IMR-90 (cell line): ENCODE data around the gene CEP78. TPM values are rescaled to one million over a fixed set of nuclear protein-coding genes. Genes with fewer than 3 reads are reported as not detected.

ENCODE experiments used
- ATAC-seq: fragments of 200-7000 bp; cut with Tn5 transposase; 2 replicates; pipeline ENCODE4 v1.9.1; 2020; ENCODE audit warnings: low read depth, mild to moderate bottlenecking, moderate library complexity
- BruUV-seq: library from RNA; stranded (reverse); fragments of 400-500 nt; replicated peaks from 2 replicates; lab custom pipeline; 2021; lab: Mats Ljungman, UMichigan
- CTCF ChIA-PET: fragments of 300-600 bp; formaldehyde crosslinking; extraction: SDS; loops from one replicate; lab custom pipeline; 2021; ENCODE audit warnings: antibody characterized with exemption; lab: Yijun Ruan, JAX
- POLR2A ChIA-PET: fragments of 300-600 bp; sonication (Branson Sonifier 250); formaldehyde crosslinking; loops from one replicate; lab custom pipeline; 2022; ENCODE audit warnings: antibody characterized with exemption; ENCODE audit not compliant: unreplicated experiment; lab: Charles Lee
- DNase-seq: peaks from one replicate; pipeline ENCODE4 v3.0.0; 2013
- H2AFZ ChIP-seq: replicated peaks from 2 replicates; pipeline ENCODE3; 2013; ENCODE audit warnings: low read length, mild to moderate bottlenecking; ENCODE audit not compliant: poor library complexity
- H2AK5ac ChIP-seq: 2 replicates; pipeline ENCODE4 v1.6.1; 2013; ENCODE audit warnings: low read depth, low read length, inconsistent platforms
- H2AK9ac ChIP-seq: replicated peaks from 2 replicates; pipeline ENCODE3; 2013; ENCODE audit warnings: mild to moderate bottlenecking, low read depth, low read length, moderate library complexity; ENCODE audit not compliant: poor library complexity
- H2BK120ac ChIP-seq: 2 replicates; pipeline ENCODE4 v1.6.1; 2013; ENCODE audit warnings: low read depth, low read length, inconsistent platforms
- H2BK15ac ChIP-seq: 3 replicates; pipeline ENCODE4 v1.6.1; 2013; ENCODE audit warnings: low read depth, low read length, inconsistent platforms
- H2BK20ac ChIP-seq: 2 replicates; pipeline ENCODE4 v1.6.1; 2013; ENCODE audit warnings: low read depth, mild to moderate bottlenecking, inconsistent platforms, low read length, moderate library complexity
- H2BK5ac ChIP-seq: 2 replicates; pipeline ENCODE4 v1.6.1; 2013; ENCODE audit warnings: mild to moderate bottlenecking, low read depth, low read length, inconsistent platforms; ENCODE audit not compliant: poor library complexity, severe bottlenecking
- H3K14ac ChIP-seq: replicated peaks from 2 replicates; pipeline ENCODE4 v1.6.1; 2013; ENCODE audit warnings: low read depth, low read length, inconsistent platforms
- H3K18ac ChIP-seq: 2 replicates; pipeline ENCODE4 v1.6.1; 2013; ENCODE audit warnings: low read depth, low read length, control low read depth
- H3K23ac ChIP-seq: 2 replicates; pipeline ENCODE4 v1.6.1; 2013; ENCODE audit warnings: low read depth, low read length, inconsistent platforms
- H3K27ac ChIP-seq: 2 replicates; pipeline ENCODE4 v1.5.1; 2013; ENCODE audit warnings: mild to moderate bottlenecking, control low read depth, low read length; ENCODE audit not compliant: insufficient read depth
- H3K27me3 ChIP-seq: 2 replicates; pipeline ENCODE4 v1.6.1; 2013; ENCODE audit warnings: low read length; ENCODE audit not compliant: control insufficient read depth, insufficient read depth
- H3K36me3 ChIP-seq: 2 replicates; pipeline ENCODE4 v1.6.1; 2013; ENCODE audit warnings: low read length, mixed read lengths; ENCODE audit not compliant: control insufficient read depth, insufficient read depth
- H3K4ac ChIP-seq: 2 replicates; pipeline ENCODE4 v1.6.1; 2013; ENCODE audit warnings: low read depth, low read length, inconsistent platforms
- H3K4me1 ChIP-seq: 2 replicates; pipeline ENCODE4 v1.6.1; 2013; ENCODE audit warnings: low read length, mixed read lengths; ENCODE audit not compliant: control insufficient read depth, insufficient read depth
- H3K4me2 ChIP-seq: 2 replicates; pipeline ENCODE4 v1.6.1; 2013; ENCODE audit warnings: low read depth, mild to moderate bottlenecking, control low read depth, low read length, moderate library complexity
- H3K4me3 ChIP-seq: 2 replicates; pipeline ENCODE4 v1.5.1; 2013; ENCODE audit warnings: low read depth, mild to moderate bottlenecking, control low read depth, low read length, moderate library complexity; ENCODE audit not compliant: insufficient read depth
- H3K56ac ChIP-seq: 2 replicates; pipeline ENCODE4 v1.6.1; 2013; ENCODE audit warnings: low read length, inconsistent platforms; ENCODE audit not compliant: insufficient read depth; ENCODE audit errors: extremely low read depth
- H3K79me1 ChIP-seq, 2 experiments: 2 replicates each; pipeline ENCODE4 v1.6.1; 2013; ENCODE audit warnings: low read length in 2 of 2, inconsistent platforms in 1 of 2, low read depth in 1 of 2
- H3K9ac ChIP-seq: 2 replicates; pipeline ENCODE4 v1.6.1; 2013; ENCODE audit warnings: low read depth, low read length, control low read depth
- H3K9me1 ChIP-seq: 2 replicates; pipeline ENCODE4 v1.6.1; 2013; ENCODE audit warnings: low read length, inconsistent platforms; ENCODE audit not compliant: insufficient read depth
- H3K9me3 ChIP-seq: 2 replicates; pipeline ENCODE4 v1.6.1; 2013; ENCODE audit warnings: low read length; ENCODE audit not compliant: control insufficient read depth, insufficient read depth
- H4K20me1 ChIP-seq: 2 replicates; pipeline ENCODE4 v1.6.1; 2013; ENCODE audit warnings: low read length, inconsistent platforms; ENCODE audit not compliant: insufficient read depth
- H4K5ac ChIP-seq: 2 replicates; pipeline ENCODE4 v1.6.1; 2013; ENCODE audit warnings: mild to moderate bottlenecking, low read depth, low read length, control low read depth
- H4K8ac ChIP-seq, 2 experiments: 2 replicates each; pipeline ENCODE4 v1.6.1; 2013; ENCODE audit warnings: low read depth in 2 of 2, low read length in 2 of 2, control low read depth in 1 of 2, inconsistent platforms in 1 of 2
- H4K91ac ChIP-seq: 2 replicates; pipeline ENCODE4 v1.6.1; 2013; ENCODE audit warnings: low read depth, low read length, inconsistent platforms; ENCODE audit not compliant: insufficient read depth
- BHLHE40 ChIP-seq: fragments of 150-350 bp; IDR thresholded peaks from 2 replicates; pipeline ENCODE4 v1.6.1; 2016; ENCODE audit warnings: mild to moderate bottlenecking, low read depth, low read length
- CEBPB ChIP-seq: IDR thresholded peaks from 2 replicates; pipeline ENCODE4 v1.6.1; 2012; ENCODE audit warnings: low read depth, low read length, improper control_type of control experiment
- ELK1 ChIP-seq: fragments of 150-350 bp; IDR thresholded peaks from 2 replicates; pipeline ENCODE4 v1.6.1; 2016; ENCODE audit warnings: low read depth, mild to moderate bottlenecking, low read length, moderate library complexity, borderline replicate concordance
- FOS ChIP-seq: fragments of 150-350 bp; IDR thresholded peaks from 2 replicates; pipeline ENCODE4 v1.6.1; 2016; ENCODE audit warnings: low read depth, low read length
- MAFK ChIP-seq: IDR thresholded peaks from 2 replicates; pipeline ENCODE4 v1.6.1; 2012; ENCODE audit warnings: low read depth, low read length, improper control_type of control experiment
- MAZ ChIP-seq: IDR thresholded peaks from 2 replicates; pipeline ENCODE4 v1.6.1; 2012; ENCODE audit warnings: low read depth, mild to moderate bottlenecking, low read length, improper control_type of control experiment, moderate library complexity, borderline replicate concordance
- MXI1 ChIP-seq: IDR thresholded peaks from 2 replicates; pipeline ENCODE4 v1.6.1; 2012; ENCODE audit warnings: low read depth, mild to moderate bottlenecking, low read length, moderate library complexity, borderline replicate concordance
- NFE2L2 ChIP-seq: fragments of 150-350 bp; IDR thresholded peaks from 2 replicates; pipeline ENCODE4 v1.6.1; 2016; ENCODE audit warnings: low read depth, mild to moderate bottlenecking, low read length
- POLR2A ChIP-seq: IDR thresholded peaks from 2 replicates; pipeline ENCODE4 v1.6.1; 2012; ENCODE audit warnings: mild to moderate bottlenecking, low read depth, low read length
- RAD21 ChIP-seq: IDR thresholded peaks from 2 replicates; pipeline ENCODE4 v1.6.1; 2012; ENCODE audit warnings: low read length, improper control_type of control experiment
- RCOR1 ChIP-seq: IDR thresholded peaks from 2 replicates; pipeline ENCODE4 v1.6.1; 2012; ENCODE audit warnings: mild to moderate bottlenecking, low read length, improper control_type of control experiment; ENCODE audit not compliant: insufficient replicate concordance
- RFX5 ChIP-seq: IDR thresholded peaks from 2 replicates; pipeline ENCODE4 v1.8.0; 2012; ENCODE audit warnings: low read depth, mild to moderate bottlenecking, low read length, moderate library complexity
- WGBS, 2 experiments: methylation state at CpG; one replicate each; pipeline versions ENCODE4 v1.1.5 to v1.1.7; 2013; ENCODE audit warnings: missing lambda C conversion rate in 2 of 2; ENCODE audit not compliant: insufficient read length in 1 of 2; ENCODE audit errors: extremely low coverage in 2 of 2; 5-methylcytosine and 5-hydroxymethylcytosine counted together
- dilution Hi-C: fragments of 300-500 bp; cut with HindIII; formaldehyde crosslinking; loops from one replicate; pipeline ENCODE4 v1.14.3; 2018; ENCODE audit warnings: low sequenced_read_pairs; ENCODE audit not compliant: unreplicated experiment
- in situ Hi-C: fragments of 300-500 bp; cut with MboI; formaldehyde crosslinking; loops from 3 replicates; pipeline ENCODE4 v1.14.3; 2019; ENCODE audit warnings: low sequenced_read_pairs, inconsistent platforms, mixed read lengths
- intact Hi-C: fragments of 100-400 bp; cut with micrococcal nuclease; formaldehyde crosslinking; loops from 2 replicates; pipeline ENCODE4 v1.10.0; 2022
- polyA plus RNA-seq, 3 experiments: library from polyadenylated mRNA; depleted of rRNA; stranded (reverse); fragments of >200 nt; gene quantifications; 2 replicates each; pipeline ENCODE4 v1.2.3, GENCODE V29; 2012; ENCODE audit warnings: low replicate concordance in 1 of 3
- total RNA-seq: library from RNA; depleted of rRNA; stranded (reverse); fragments of >200 nt; gene quantifications from 2 replicates; pipeline ENCODE4 v1.2.3, GENCODE V29; 2012
- TF ChIP-seq, protein P1 (sequence below): fragments of 150-350 bp; IDR thresholded peaks from 2 replicates; pipeline ENCODE4 v1.6.1; 2017; ENCODE audit warnings: mild to moderate bottlenecking, antibody characterized with exemption, low read length, low read depth
- TF ChIP-seq, protein P2 (sequence below): conservative IDR thresholded peaks from 2 replicates; pipeline ENCODE4 v1.5.1; 2012; ENCODE audit warnings: mild to moderate bottlenecking, low read depth, low read length, improper control_type of control experiment

Gene CEP78
- total and polyA plus RNA-seq, 2 of the 4 experiments (the other 2 are of a cell fraction), result 9.2 to 18.3 TPM

DNA sequence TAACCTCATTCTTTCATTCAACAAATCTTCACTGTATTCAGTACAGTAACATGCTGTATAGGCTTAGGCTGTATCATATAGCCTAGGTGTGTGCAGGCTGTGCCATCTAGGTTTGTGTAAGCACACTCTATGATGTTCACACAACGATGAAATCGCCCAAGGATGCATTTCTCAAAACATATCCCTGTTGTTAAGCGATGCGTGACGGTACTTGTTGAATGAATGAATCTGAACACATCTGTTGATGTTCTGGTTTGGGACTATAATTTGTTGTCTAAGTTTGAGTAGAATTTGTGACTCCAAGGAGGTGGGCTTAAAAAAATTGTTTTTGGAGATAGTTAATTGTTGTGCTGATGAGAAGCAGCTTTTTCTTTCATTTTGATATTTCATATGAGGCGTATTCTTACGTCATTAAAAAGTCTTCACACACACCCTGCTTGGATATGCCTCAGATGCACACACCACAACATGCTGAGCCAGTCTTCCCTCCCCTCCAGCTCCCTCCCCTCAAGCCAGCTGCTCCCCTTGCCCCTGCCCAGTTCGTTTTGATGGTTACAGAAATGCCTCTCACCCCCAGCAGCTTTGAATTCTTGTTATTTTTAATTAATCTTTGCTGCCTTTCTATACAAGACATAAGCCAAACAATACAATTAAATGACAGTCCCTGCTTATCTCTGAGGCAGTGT lies 55.5 kb downstream of the CEP78 start:
- in situ Hi-C loops, result no loop called here

More for the DNA sequence above, 55.5 kb downstream of the CEP78 start:
- DNase-seq (no peak), ATAC-seq (no peak)
- Histone ChIP-seq H2AK5ac (no peak overlapping the region), H3K4me3 (no peak overlapping the region), H4K5ac (no peak overlapping the region), H3K27ac (no peak overlapping the region), H3K23ac (no peak overlapping the region), H3K9me3 (no peaks in the 10 kb centered on the region), H3K27me3 (no peaks in the 10 kb centered on the region), H4K91ac (no peak overlapping the region), H2AK9ac (no peak overlapping the region), H3K4ac (no peak overlapping the region), H3K36me3 (no peaks in the 10 kb centered on the region), H3K79me1 (no peaks in the 10 kb centered on the region), H3K9me1 (no peaks in the 10 kb centered on the region), H3K14ac (no peak overlapping the region), H3K18ac (no peak overlapping the region), H2BK20ac (no peak overlapping the region), H2BK120ac (no peak overlapping the region), H3K9ac (no peak overlapping the region), H3K4me1 (peaks cover 3% of the 10 kb centered on the region; the same call in 1 of the 2 replicates), H4K20me1 (no peaks in the 10 kb centered on the region), H4K8ac (no peak overlapping the region), H2AFZ (no peak overlapping the region), H2BK5ac (no peak overlapping the region), H3K56ac (no peak overlapping the region), H2BK15ac (no peak overlapping the region), H3K4me2 (peak overlapping the region; percentile 27; the same call in 1 of the 2 replicates)
- WGBS, 2 experiments, result 0% methylated on average over 1 of the region's 8 CpGs; no CpG with 5 or more reads in 1 of the 2 experiments
- TF ChIP-seq BHLHE40 (no peak), RAD21 (no peak), MXI1 (no peak), FOS (no peak), CEBPB (no peak), MAZ (no peak), ELK1 (no peak), NFE2L2 (no peak), RCOR1 (no peak), POLR2A (no peak), MAFK (no peak), RFX5 (no peak)
- TF ChIP-seq, protein P1, sequence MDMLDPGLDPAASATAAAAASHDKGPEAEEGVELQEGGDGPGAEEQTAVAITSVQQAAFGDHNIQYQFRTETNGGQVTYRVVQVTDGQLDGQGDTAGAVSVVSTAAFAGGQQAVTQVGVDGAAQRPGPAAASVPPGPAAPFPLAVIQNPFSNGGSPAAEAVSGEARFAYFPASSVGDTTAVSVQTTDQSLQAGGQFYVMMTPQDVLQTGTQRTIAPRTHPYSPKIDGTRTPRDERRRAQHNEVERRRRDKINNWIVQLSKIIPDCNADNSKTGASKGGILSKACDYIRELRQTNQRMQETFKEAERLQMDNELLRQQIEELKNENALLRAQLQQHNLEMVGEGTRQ, result no peak
- TF ChIP-seq, protein P2, sequence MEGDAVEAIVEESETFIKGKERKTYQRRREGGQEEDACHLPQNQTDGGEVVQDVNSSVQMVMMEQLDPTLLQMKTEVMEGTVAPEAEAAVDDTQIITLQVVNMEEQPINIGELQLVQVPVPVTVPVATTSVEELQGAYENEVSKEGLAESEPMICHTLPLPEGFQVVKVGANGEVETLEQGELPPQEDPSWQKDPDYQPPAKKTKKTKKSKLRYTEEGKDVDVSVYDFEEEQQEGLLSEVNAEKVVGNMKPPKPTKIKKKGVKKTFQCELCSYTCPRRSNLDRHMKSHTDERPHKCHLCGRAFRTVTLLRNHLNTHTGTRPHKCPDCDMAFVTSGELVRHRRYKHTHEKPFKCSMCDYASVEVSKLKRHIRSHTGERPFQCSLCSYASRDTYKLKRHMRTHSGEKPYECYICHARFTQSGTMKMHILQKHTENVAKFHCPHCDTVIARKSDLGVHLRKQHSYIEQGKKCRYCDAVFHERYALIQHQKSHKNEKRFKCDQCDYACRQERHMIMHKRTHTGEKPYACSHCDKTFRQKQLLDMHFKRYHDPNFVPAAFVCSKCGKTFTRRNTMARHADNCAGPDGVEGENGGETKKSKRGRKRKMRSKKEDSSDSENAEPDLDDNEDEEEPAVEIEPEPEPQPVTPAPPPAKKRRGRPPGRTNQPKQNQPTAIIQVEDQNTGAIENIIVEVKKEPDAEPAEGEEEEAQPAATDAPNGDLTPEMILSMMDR, result no peak
- dilution Hi-C loops, result no loop called here
- intact Hi-C loops, result no loop called here
- POLR2A ChIA-PET, result no interaction called here
- CTCF ChIA-PET, result interaction anchor here (1.0 kb wide), 1 partner anchor 10 kb away, joined by 4 read pairs; no protein-coding TSS in a partner anchor
- no TSS peak for BruUV-seq
